ENCODE measurements around the gene ZNF497. TPM values are rescaled to one million over a fixed set of nuclear protein-coding genes. Genes with fewer than 3 reads are reported as not detected.

Gene ZNF497
- total and polyA plus RNA-seq, 8 donors, result 0.95 to 5.3 (median 1.6) TPM

GRCh38 chr19:58374200-58374599 is 11.6 kb upstream of the ZNF497 start:
- no peaks in the 10 kb centered on the region for H3K36me3 ChIP-seq
- DNase-seq, result no peak
- FAIRE-seq, result no peak
- no peak for TF ChIP-seq CTCF (IDR thresholded peaks at IDR 0.05)
- no peaks in the 10 kb centered on the region for H3K9me3 ChIP-seq
- no peak for ATAC-seq
- H3K27me3 ChIP-seq, result no peaks in the 10 kb centered on the region
- no peaks in the 10 kb centered on the region for H3K4me1 ChIP-seq
- no peak overlapping the region for H3K27ac ChIP-seq
- intact Hi-C loops (cut with DNase I), result no loop called here
- 90 to 93% methylated on average over 4 of the region's 4 CpGs for WGBS, 2 donors
- H3K4me3 ChIP-seq, result no peak overlapping the region

- Histone ChIP-seq H3K4me1 (no peaks in the 10 kb centered on the region), H3K36me3 (no peaks in the 10 kb centered on the region), H3K9me3 (no peaks in the 10 kb centered on the region), H3K4me3 (no peak overlapping the region), H3K27ac (no peak overlapping the region), H3K27me3 (no peaks in the 10 kb centered on the region)
- TF ChIP-seq CTCF (IDR thresholded peaks at IDR 0.05), result no peak
- ATAC-seq (no peak), FAIRE-seq (no peak), DNase-seq (peak in 2 of 6 donors; percentile 15 to 32)
- intact Hi-C loops (cut with DNase I), result no loop called here
- WGBS, 2 donors, result 60 to 68% methylated on average over 15 of the region's 15 CpGs
Observed at GRCh38 chr19:58372311-58373133, 10.0 kb upstream of the ZNF497 start.

- FAIRE-seq, result no peak
Observed at GRCh38 chr19:58368561-58369360, 6.2 kb upstream of the ZNF497 start.

GRCh38 chr19:58367698-58368454 is 5.3 kb upstream of the ZNF497 start:
- FAIRE-seq (no peak), ATAC-seq (no peak), DNase-seq (no peak)
- no peaks in the 10 kb centered on the region for H3K9me3 ChIP-seq
- intact Hi-C loops (cut with DNase I), result no loop called here
- H3K27ac ChIP-seq, result no peak overlapping the region
- TF ChIP-seq CTCF (IDR thresholded peaks at IDR 0.05), result no peak
- no peaks in the 10 kb centered on the region for H3K4me1 ChIP-seq
- H3K4me3 ChIP-seq, result no peak overlapping the region
- H3K27me3 ChIP-seq, result no peaks in the 10 kb centered on the region
- no peaks in the 10 kb centered on the region for H3K36me3 ChIP-seq
- WGBS, 2 donors, result 83 to 86% methylated on average over 103 to 106 of the region's 106 CpGs

More at GRCh38 chr19:58368561-58369360, 6.2 kb upstream of the ZNF497 start:
- Histone ChIP-seq H3K9me3 (no peaks in the 10 kb centered on the region), H3K36me3 (no peaks in the 10 kb centered on the region), H3K4me3 (no peak overlapping the region), H3K4me1 (no peaks in the 10 kb centered on the region), H3K27me3 (no peaks in the 10 kb centered on the region), H3K27ac (no peak overlapping the region)
- ATAC-seq (no peak), DNase-seq (peak in 1 of 6 donors; percentile 73)
- intact Hi-C loops (cut with DNase I), result no loop called here
- WGBS, 2 donors, result 90 to 91% methylated on average over 67 to 68 of the region's 68 CpGs
- TF ChIP-seq CTCF (IDR thresholded peaks at IDR 0.05), result no peak
